DND-41 (cell line): Measurements from ENCODE around the gene MYO1D.

Experiments
- EZH2 ChIP-seq: IDR thresholded peaks from 3 replicates; pipeline ENCODE4 v1.6.1; 2012; ENCODE audit warnings: borderline replicate concordance, low read depth, mild to moderate bottlenecking, moderate library complexity, low read length, inconsistent platforms; ENCODE audit not compliant: severe bottlenecking
- TF ChIP-seq, protein P1 (sequence below): IDR thresholded peaks from 2 replicates; pipeline ENCODE4 v1.5.1; 2012; ENCODE audit warnings: borderline replicate concordance, low read length, moderate library complexity, mild to moderate bottlenecking; ENCODE audit not compliant: poor library complexity, severe bottlenecking; ENCODE audit errors: extremely low read depth

DNA sequence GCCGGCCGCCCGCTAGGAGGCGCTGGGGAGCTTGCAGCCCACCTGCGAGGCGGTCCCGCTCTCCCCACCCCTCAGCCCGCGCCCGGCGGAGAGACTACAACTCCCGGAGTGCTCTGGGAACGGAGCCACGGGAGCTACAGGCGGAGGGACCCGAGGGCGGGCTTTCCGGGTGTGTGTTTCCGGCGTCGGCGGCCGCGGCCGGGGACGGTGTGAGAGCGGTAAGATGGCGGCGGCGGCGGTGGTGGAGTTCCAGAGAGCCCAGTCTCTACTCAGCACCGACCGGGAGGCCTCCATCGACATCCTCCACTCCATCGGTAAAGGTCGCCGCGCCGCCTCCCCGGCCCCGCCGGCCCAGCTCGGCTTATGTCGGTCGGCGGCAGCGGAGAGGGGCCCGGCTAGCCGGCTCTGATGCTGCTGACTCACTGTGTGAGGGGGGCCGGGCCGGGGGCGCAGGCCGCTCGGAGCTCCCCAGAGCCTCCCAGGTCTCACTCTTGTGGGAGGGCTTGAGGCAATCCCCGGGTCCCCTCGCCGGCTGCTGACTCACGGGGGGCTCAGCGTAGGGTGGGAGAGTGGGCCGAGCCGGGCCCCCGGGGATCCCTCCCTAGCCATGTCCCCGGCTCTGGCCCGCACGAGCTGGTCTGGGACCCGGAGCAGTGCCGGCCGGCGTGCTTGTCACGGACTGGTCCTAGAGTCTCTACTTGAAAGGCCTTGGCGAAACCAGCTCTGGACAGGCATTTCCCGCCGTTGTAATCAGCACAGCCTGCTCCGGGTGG, 432.4 kb downstream of the MYO1D start, which contains the start of gene PSMD11:
- TF ChIP-seq, protein P1, sequence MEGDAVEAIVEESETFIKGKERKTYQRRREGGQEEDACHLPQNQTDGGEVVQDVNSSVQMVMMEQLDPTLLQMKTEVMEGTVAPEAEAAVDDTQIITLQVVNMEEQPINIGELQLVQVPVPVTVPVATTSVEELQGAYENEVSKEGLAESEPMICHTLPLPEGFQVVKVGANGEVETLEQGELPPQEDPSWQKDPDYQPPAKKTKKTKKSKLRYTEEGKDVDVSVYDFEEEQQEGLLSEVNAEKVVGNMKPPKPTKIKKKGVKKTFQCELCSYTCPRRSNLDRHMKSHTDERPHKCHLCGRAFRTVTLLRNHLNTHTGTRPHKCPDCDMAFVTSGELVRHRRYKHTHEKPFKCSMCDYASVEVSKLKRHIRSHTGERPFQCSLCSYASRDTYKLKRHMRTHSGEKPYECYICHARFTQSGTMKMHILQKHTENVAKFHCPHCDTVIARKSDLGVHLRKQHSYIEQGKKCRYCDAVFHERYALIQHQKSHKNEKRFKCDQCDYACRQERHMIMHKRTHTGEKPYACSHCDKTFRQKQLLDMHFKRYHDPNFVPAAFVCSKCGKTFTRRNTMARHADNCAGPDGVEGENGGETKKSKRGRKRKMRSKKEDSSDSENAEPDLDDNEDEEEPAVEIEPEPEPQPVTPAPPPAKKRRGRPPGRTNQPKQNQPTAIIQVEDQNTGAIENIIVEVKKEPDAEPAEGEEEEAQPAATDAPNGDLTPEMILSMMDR = no peak
- no peak for TF ChIP-seq EZH2
